Measurements from ENCODE around the gene ORC5.

Gene ORC5

GRCh38 chr7:104209063-104209462 is 1.2 kb upstream of the ORC5 start:
- TF ChIP-seq CTCF (conservative IDR thresholded peaks at IDR 0.05), result no peak
- H3K27ac ChIP-seq, result no peak overlapping the region

- H3K27ac ChIP-seq, result peak overlapping the region; percentile 84
- no peak for TF ChIP-seq CTCF (conservative IDR thresholded peaks at IDR 0.05)
Observed at GRCh38 chr7:104208421-104208780, 588 bp upstream of the ORC5 start.

- peak overlapping the region; percentile 84 for H3K27ac ChIP-seq
- TF ChIP-seq CTCF (conservative IDR thresholded peaks at IDR 0.05), result no peak
Observed at GRCh38 chr7:104207348-104207730, 474 bp downstream of the ORC5 start.

- peak overlapping the region; percentile 84 for H3K27ac ChIP-seq
- no peak for TF ChIP-seq CTCF (conservative IDR thresholded peaks at IDR 0.05)
Observed at GRCh38 chr7:104206841-104207240, 972 bp downstream of the ORC5 start.

- no peak for TF ChIP-seq CTCF (conservative IDR thresholded peaks at IDR 0.05)
Observed at GRCh38 chr7:104198673-104199278, 9.0 kb downstream of the ORC5 start.

GRCh38 chr7:104196161-104196560 is 11.7 kb downstream of the ORC5 start:
- no peak overlapping the region for H3K27ac ChIP-seq
- TF ChIP-seq CTCF (conservative IDR thresholded peaks at IDR 0.05), result no peak

More at GRCh38 chr7:104198673-104199278, 9.0 kb downstream of the ORC5 start:
- H3K27ac ChIP-seq, result no peak overlapping the region

- H3K27ac ChIP-seq, result no peak overlapping the region
- no peak for TF ChIP-seq CTCF (conservative IDR thresholded peaks at IDR 0.05)
Observed at GRCh38 chr7:104192434-104192833, 15.4 kb downstream of the ORC5 start.
